Ovary (tissue), 3 donors: Measurements from ENCODE around the gene CERT1.

ENCODE experiments used
- CTCF ChIP-seq, 3 donors: fragments of 450-650 bp in 2 of 3; fragments of 200-600 bp in 1 of 3; IDR thresholded peaks; one replicate each; pipeline versions ENCODE4 v1.5.1 to v1.8.0; 2016 to 2022; ENCODE audit warnings: antibody characterized with exemption in 3 of 3, mild to moderate bottlenecking in 1 of 3
- EP300 ChIP-seq: sonication (generic); formaldehyde crosslinking; IDR thresholded peaks from one replicate; pipeline ENCODE4 v1.6.1; 2017; ENCODE audit warnings: antibody characterized with exemption
- POLR2A ChIP-seq: fragments of 450-650 bp; IDR thresholded peaks from one replicate; pipeline ENCODE4 v1.6.1; 2017; ENCODE audit warnings: antibody characterized with exemption, mild to moderate bottlenecking, moderate library complexity
- donor health status: DM: no; HTN: no; CAD: no.

GRCh38 chr5:75524591-75524990 lies 13.2 kb upstream of the CERT1 start:
- no peak for TF ChIP-seq CTCF (IDR thresholded peaks at IDR 0.05)
- no peak for TF ChIP-seq POLR2A
- TF ChIP-seq EP300 = no peak
